Measurements from ENCODE around the gene C20orf202.
"Not testable (repeated sequence)": the region's sequence is repeated elsewhere in the genome, so short reads cannot be mapped to it uniquely, and the experiment has no call there.

The C20orf202 gene

GRCh38 chr20:1209447-1210387 lies 6.5 kb downstream of the C20orf202 start:
- no peak for DNase-seq (ENCODE audit: low read depth in 2 of 2)

GRCh38 chr20:1210501-1210900 lies 7.2 kb downstream of the C20orf202 start:
- DNase-seq (ENCODE audit: low read depth in 2 of 2): no peak

DNA sequence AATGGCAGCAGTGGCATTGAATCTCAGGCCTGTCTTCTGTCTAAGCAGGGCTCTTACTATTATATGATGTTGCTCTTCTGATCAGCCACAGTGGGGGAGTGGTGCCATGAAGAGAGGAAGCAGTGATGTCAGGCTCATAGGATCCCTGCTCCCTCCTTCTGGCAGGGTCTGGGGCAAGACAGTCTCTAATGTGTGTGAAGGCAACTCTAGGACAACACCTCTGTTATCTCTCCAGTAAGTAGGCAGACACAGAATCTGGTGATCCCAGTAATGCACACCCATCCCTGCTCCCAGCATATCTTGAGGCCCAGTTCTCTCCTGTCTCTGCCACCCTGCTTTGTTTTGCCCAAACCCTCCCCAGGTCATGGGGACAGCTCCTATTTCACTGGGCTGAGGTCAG lies 8.8 kb downstream of the C20orf202 start:
- no peak for DNase-seq (ENCODE audit: low read depth in 2 of 2)

DNA sequence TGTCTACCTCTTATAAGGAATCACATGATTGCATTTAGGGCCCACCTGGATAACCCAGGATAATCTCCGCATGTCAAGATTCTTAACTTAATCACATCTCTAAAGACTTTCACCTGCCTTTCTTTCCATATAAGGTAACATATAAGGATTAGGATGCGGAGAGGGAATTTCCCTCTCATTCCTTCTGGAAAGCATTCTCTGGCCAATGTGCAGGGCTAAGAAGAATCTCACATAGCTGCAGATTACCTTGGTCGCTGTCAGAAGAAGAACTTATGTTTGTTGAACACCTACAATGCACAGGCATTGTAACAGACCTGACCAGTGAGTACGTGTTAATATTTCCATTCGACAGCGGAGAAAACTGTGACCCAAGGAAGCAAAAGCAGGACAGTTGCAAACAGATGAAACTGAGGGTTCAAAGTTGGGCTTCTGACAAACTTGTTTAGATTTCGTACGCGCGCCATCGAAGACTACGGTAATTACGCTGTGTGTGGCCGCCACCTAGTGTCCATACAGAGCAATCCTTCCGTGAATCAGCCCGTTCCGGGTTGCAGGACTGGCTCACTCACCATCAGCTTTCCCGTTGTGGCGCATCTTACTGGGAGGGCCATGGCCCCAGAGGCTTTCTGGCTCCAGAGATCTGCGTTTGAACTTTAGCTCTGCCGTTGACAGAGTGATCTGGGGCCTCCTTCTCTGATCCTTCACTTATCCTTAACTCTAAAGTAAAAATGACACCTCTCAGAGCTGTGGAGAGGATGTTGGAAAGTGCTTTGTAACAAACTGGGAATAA lies 9.5 kb downstream of the C20orf202 start:
- DNase-seq (ENCODE audit: low read depth in 2 of 2): peak; percentile 7 to 13

DNA sequence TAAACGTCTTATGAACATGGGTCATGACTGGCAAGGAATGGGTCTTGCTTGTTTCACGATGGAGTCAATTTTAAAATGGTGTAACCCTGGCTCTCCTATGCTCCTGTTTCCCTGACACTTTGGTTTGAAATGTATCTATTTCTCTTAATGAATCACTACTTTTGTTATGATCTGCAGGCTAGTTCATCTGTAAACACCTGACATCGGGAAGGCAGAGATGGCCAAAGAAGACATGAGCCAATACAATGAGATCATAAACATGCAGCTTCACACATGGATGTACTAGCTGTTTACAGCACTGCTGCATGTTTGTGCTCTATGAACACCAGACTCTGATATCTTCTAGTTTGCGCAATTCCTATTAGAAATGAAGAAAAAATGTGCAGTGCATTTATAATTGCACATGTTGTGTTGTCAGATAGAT lies 11.6 kb downstream of the C20orf202 start:
- DNase-seq (ENCODE audit: low read depth in 2 of 2): no peak

GRCh38 chr20:1215386-1216170 lies 12.3 kb downstream of the C20orf202 start:
- DNase-seq (ENCODE audit: low read depth in 2 of 2): no peak

DNA sequence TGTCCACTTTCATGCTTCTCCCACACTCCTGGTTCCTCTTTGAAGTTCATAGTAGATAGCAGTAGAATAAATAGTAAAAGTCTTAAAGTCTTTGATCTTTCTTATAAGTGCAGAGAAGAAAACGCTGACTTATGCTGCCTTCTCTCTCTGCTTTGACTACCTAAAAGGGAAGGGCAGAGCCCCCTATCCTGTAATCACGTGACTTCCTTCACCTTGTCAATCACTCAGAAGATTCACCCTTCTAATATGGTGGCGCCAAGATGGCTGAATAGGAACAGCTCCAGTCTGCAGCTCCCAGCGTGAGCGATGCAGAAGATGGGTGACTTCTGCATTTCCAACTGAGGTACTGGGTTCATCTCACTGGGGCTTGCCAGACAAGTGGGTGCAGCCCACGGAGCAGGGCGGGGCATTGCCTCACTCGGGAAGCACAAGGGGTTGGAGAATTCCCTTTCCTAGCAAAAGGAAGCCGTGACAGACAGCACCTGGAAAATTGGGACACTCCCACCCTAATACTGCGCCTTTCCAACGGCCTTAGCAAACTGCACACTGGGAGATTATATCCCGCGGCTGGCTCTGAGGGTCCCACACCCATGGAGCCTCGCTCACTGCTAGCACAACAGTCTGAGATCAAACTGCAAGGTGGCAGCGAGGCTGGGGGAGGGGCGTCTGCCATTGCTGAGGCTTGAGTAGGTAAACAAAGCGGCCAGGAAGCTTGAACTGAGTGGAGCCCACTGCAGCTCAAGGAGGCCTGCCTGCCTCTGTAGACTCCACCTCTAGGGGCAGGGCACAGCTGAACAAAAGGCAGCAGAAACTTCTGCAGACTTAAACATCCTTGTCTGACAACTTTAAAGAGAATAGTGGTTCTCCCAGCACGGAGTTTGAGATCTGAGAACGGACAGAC lies 13.5 kb downstream of the C20orf202 start:
- DNase-seq (ENCODE audit: low read depth in 2 of 2): not testable (repeated sequence)

- DNase-seq (ENCODE audit: low read depth in 2 of 2): not testable (repeated sequence)
These were observed 19.5 kb downstream of the C20orf202 start for GRCh38 chr20:1222750-1223149.

DNA sequence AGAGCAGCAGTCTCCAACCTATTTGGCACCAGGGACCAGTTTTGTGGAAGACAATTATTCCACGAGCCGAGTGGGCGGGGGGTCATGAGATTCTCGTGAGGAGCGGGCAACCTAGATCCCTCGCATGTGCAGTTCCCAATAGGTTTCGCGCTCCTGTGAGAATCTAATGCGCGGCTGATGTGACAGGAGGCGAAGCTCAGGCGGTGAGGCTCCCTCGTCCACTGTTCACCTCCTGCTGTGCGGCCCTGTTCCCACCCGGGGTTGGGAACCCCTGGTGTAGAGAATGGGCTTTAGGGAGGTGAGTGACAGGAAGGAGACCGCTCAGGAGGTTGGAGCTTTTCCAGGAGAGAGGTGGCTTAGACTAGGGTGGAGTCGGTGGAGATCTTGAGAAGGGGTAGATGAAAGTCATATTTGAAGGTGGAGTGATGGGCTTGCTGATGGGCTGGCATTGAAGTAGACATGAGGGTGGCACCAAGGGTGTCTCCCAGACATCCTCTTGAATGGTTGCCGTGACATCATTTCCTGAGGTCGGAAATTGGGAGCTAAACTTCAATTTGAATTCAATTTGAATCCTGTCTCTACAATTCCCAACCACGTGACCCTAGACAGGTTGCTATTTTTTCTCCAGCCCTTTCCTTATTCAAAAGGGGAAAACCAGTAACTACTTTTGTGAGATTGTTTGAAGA lies 21.1 kb downstream of the C20orf202 start:
- DNase-seq (ENCODE audit: low read depth in 2 of 2): no peak

DNA sequence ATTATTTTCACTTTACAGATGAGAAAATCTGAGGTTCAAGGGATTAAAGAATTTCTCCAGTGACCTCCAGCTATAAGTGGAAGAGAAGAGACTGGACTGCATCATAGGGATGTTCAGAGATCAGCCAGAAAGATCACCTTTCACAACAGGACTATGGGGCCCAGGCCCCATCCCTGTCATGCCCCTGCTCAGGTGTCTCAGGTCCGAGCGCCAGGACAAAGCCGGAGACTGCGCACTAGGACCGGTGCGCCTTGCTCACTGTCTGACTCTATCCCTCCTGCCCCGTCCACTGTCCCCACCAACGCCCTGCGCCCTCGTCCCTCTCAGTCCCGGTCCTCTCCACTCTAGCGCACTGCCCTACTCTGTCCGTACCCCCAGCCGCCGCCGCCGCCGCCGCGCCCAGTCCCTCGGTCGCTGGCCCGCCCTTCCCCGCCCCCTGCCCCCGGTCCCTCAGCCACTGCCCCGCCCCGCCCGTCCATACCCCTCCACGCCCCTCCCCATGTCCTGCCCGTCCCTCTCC lies 22.1 kb downstream of the C20orf202 start:
- no peak for DNase-seq (ENCODE audit: low read depth in 2 of 2)

DNA sequence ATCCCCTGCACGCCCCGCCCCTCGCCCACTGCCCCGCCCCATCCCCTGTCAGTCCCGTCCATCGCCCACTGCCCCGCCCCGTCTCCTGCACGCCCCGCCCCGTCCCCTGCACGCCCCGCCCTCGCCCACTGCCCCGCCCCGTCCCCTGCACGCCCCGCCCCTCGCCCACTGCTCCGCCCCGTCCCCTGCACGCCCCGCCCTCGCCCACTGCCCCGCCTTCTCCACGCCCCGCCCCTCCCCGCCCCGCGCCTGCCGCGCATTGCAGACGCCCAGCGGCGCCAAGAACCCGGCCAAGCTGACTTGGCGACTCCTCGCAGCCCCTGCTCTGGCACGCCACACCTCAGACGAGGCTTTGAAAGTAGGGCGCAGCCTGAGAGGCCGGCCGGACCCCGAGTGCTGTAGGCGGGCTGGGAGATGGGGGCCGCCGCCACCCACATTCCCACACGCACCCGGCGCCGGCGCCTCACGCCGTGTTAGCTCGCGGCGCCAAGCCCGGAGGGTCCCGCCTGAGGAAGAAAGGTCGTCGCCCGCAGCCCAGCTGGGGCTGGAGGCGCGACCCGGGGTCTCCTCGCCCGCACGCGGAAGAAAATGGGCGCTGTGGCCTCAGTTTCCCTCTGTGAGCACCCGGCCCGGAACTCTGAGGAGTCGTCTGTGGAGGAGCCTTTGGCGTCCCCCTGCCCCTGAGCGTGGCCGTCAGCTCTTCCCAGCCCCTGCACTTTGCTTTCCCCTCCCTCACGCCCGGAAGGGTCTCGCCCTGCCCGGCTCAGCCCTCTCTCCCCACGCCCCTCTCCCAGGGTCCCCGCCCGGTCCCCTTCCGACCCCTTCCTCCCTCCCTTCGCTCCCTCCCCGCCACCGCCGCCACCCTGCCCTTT lies 22.8 kb downstream of the C20orf202 start, which contains the start of gene RAD21L1:
TSS of gene RAD21L1 (plus strand) at position 262 of the 872 bp plus-strand sequence. CDS start 2,410 bp downstream, outside the sequence.
- DNase-seq (ENCODE audit: low read depth in 2 of 2): peak; percentile 26 to 28

DNA sequence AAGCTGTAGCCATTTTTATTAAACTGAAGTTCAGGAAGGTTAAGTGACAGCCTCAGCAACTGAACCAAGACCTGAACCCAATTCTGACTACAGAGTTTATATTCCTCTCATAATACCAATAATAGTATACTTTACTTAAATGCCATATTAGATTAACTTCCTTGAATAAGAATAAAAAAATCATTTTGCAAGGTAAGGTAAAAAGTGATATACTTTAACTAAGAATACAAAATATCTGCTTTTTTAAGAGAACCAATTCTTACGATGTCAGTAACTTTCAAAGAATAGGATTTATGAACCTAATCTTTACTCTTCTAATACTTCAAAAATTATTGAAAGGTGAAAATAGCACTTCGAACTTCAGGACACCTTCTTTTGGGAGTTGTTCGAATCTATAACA lies 26.3 kb downstream of the C20orf202 start:
- DNase-seq (ENCODE audit: low read depth in 2 of 2): no peak

- no peak for DNase-seq (ENCODE audit: low read depth in 2 of 2)
These were observed 29.2 kb downstream of the C20orf202 start for GRCh38 chr20:1232286-1233111.

- no peak for DNase-seq (ENCODE audit: low read depth in 2 of 2)
These were observed 37.3 kb downstream of the C20orf202 start for GRCh38 chr20:1240549-1240948.

- no peak for DNase-seq (ENCODE audit: low read depth in 2 of 2)
These were observed 38.2 kb downstream of the C20orf202 start for GRCh38 chr20:1241456-1241855.

GRCh38 chr20:1242099-1242498 lies 38.8 kb downstream of the C20orf202 start:
- no peak for DNase-seq (ENCODE audit: low read depth in 2 of 2)

DNA sequence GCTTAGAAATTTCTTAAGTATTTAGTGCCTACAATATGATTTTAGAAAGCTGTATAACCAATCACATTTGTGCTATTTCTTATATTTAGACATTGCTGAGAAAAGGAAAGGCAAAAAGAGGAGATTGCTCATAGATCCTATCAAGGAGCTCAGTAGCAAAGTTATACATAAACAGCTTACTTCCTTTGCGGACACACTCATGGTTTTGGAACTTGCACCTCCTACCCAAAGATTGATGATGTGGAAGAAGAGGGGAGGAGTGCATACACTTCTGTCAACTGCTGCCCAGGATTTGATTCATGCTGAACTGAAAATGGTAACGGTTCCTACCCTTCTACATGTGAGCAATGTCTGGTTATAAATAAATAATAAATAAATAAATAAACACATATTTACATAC lies 39.3 kb downstream of the C20orf202 start:
- peak; percentile 51 to 53 for DNase-seq (ENCODE audit: low read depth in 2 of 2)

- no peak for DNase-seq (ENCODE audit: low read depth in 2 of 2)
These were observed 42.3 kb downstream of the C20orf202 start for GRCh38 chr20:1245578-1245977.

Data from fibroblast of skin of left biceps (primary cell).